HepG2 (cell line): ENCODE data around the gene XXYLT1. TPM values are rescaled to one million over a fixed set of nuclear protein-coding genes. Genes with fewer than 3 reads are reported as not detected.

Source experiments
- ATAC-seq: fragments of 200-7000 bp; cut with Tn5 transposase; 3 replicates; pipeline ENCODE4 v1.9.1; 2020; ENCODE audit warnings: mild to moderate bottlenecking, moderate library complexity
- BruUV-seq: library from RNA; stranded (reverse); fragments of 400-500 nt; replicated peaks from 2 replicates; lab custom pipeline; 2021; lab: Mats Ljungman, UMichigan
- CTCF ChIA-PET: fragments of 300-600 bp; formaldehyde crosslinking; extraction: SDS; loops from one replicate; lab custom pipeline; 2021; ENCODE audit warnings: low total read pairs, inconsistent platforms, low intra/inter-chr PET ratio; lab: Yijun Ruan, JAX
- POLR2A ChIA-PET: fragments of 350-600 bp; sonication (Branson Sonifier 250); formaldehyde crosslinking; loops from one replicate; lab custom pipeline; 2020; ENCODE audit warnings: antibody characterized with exemption, inconsistent platforms; lab: Yijun Ruan, JAX
- DNase-seq: peaks from one replicate; pipeline ENCODE4 v3.0.0-alpha.2; 2015; ENCODE audit warnings: low spot score
- FAIRE-seq: peaks from 3 replicates; lab custom pipeline; 2011; peaks lifted over from hg19 to GRCh38; lab: Jason Lieb, UNC
- H2AFZ ChIP-seq: one replicate; pipeline ENCODE4 v1.6.1; 2011; ENCODE audit warnings: low read length, inconsistent platforms
- H3K27ac ChIP-seq: fragments of 300-600 bp; 3 replicates; pipeline ENCODE4 v1.8.0; 2011; ENCODE audit warnings: mixed run types, mild to moderate bottlenecking, mixed read lengths, low read length, inconsistent platforms; ENCODE audit not compliant: insufficient read depth; ENCODE audit errors: extremely low read length
- H3K27me3 ChIP-seq, 2 experiments: fragments of 200-600 bp in 1 of 2; 2 replicates in 1 of 2; 3 replicates in 1 of 2; pipeline versions ENCODE4 v1.6.0 to v1.8.0; 2011; ENCODE audit warnings: low read length in 2 of 2, mild to moderate bottlenecking in 2 of 2, moderate library complexity in 2 of 2, inconsistent platforms in 1 of 2; ENCODE audit not compliant: insufficient read depth in 2 of 2, control insufficient read depth in 1 of 2
- H3K36me3 ChIP-seq, 2 experiments: fragments of 200-600 bp in 1 of 2; replicated peaks in 1 of 2; 2 replicates in 1 of 2; 3 replicates in 1 of 2; pipeline versions ENCODE4 v1.5.1 to v1.8.0; 2011; ENCODE audit warnings: low read length in 2 of 2, inconsistent platforms in 1 of 2; ENCODE audit not compliant: insufficient read depth in 2 of 2, control insufficient read depth in 1 of 2
- H3K4me1 ChIP-seq: 2 replicates; pipeline ENCODE4 v1.5.1; 2012; ENCODE audit warnings: low read length, inconsistent platforms; ENCODE audit not compliant: insufficient read depth
- H3K4me2 ChIP-seq: 2 replicates; pipeline ENCODE4 v1.6.0; 2011; ENCODE audit warnings: low read depth, low read length, inconsistent platforms
- H3K4me3 ChIP-seq, 3 experiments: fragments of 200-600 bp in 1 of 3; sonication (generic), shearing (Covaris generic) in 1 of 3; replicated peaks in 1 of 3; 2 replicates each; pipeline ENCODE4 v1.5.1; 2011 to 2016; ENCODE audit warnings: low read length in 3 of 3, inconsistent platforms in 2 of 3, low read depth in 2 of 3, mild to moderate bottlenecking in 2 of 3, control low read depth in 1 of 3, mixed read lengths in 1 of 3; ENCODE audit not compliant: insufficient read depth in 1 of 3
- H3K79me2 ChIP-seq: one replicate; pipeline ENCODE4 v1.6.1; 2011; ENCODE audit warnings: low read length, inconsistent platforms; ENCODE audit not compliant: insufficient read depth
- H3K9ac ChIP-seq: 2 replicates; pipeline ENCODE4 v1.6.0; 2011; ENCODE audit warnings: mild to moderate bottlenecking, low read depth, low read length, inconsistent platforms; ENCODE audit not compliant: insufficient read depth
- H3K9me3 ChIP-seq: 2 replicates; pipeline ENCODE4 v1.5.1; 2012; ENCODE audit warnings: mild to moderate bottlenecking, low read length
- H4K20me1 ChIP-seq: 2 replicates; pipeline ENCODE4 v1.6.0; 2011; ENCODE audit warnings: inconsistent platforms, mild to moderate bottlenecking, low read length, moderate library complexity; ENCODE audit not compliant: insufficient read depth
- DNMT3B ChIP-seq: conservative IDR thresholded peaks from 2 replicates; pipeline ENCODE4 v1.6.1; 2016; ENCODE audit warnings: missing biosample characterization, control low read depth
- FOXK2 ChIP-seq: fragments of 450-650 bp; IDR thresholded peaks from 2 replicates; pipeline ENCODE4 v1.6.1; 2016
- FOXM1 ChIP-seq: sonication (generic); formaldehyde crosslinking; IDR thresholded peaks from 2 replicates; pipeline ENCODE4 v1.5.0; 2020; ENCODE audit warnings: missing genetic modification reagents
- HINFP ChIP-seq: sonication (generic); formaldehyde crosslinking; IDR thresholded peaks from 2 replicates; pipeline ENCODE4 v1.4.0; 2020; ENCODE audit warnings: low read depth, mild to moderate bottlenecking, missing genetic modification reagents
- PBX2 ChIP-seq: IDR thresholded peaks from 2 replicates; pipeline ENCODE4 v1.6.1; 2016; ENCODE audit warnings: control low read depth
- WGBS: methylation state at CpG from one replicate; pipeline ENCODE4 v1.1.6; 2017; ENCODE audit warnings: low lambda C conversion rate; 5-methylcytosine and 5-hydroxymethylcytosine counted together
- in situ Hi-C: cut with HindIII; loops from 2 replicates; pipeline ENCODE4 v1.10.0; 2017; ENCODE audit warnings: low pct_unique_long_range_greater_than_20kb; ENCODE audit not compliant: extremely low pct_ligation_motif_present
- intact Hi-C: fragments of 100-400 bp; cut with micrococcal nuclease; formaldehyde crosslinking; loops from one replicate; pipeline ENCODE4 v1.10.0; 2022; ENCODE audit not compliant: unreplicated experiment
- polyA plus RNA-seq, 8 experiments: library from polyadenylated mRNA; depleted of rRNA in 3 of 8; stranded (reverse) in 7 of 8; unstranded in 1 of 8; fragments of >200 nt; fragmentation: Illumina TruSeq in 4 of 8; extraction: Trizol in 4 of 8; gene quantifications; 2 replicates each; pipeline versions ENCODE4 v1.2.1 to v1.2.3, GENCODE V29; 2011 to 2016; ENCODE audit warnings: low read depth in 4 of 8, missing spikeins in 1 of 8, mixed read lengths in 1 of 8; ENCODE audit not compliant: insufficient read depth in 1 of 8
- total RNA-seq, 5 experiments: library from RNA; depleted of rRNA; stranded (reverse); fragments of >200 nt; fragmentation: Illumina TruSeq; extraction: Trizol; gene quantifications; 2 replicates each; pipeline ENCODE4 v1.2.3, GENCODE V29; 2016; ENCODE audit warnings: low read depth in 1 of 5

The XXYLT1 gene
- total and polyA plus RNA-seq, 2 of the 13 experiments (the other 11 are each of a cell fraction or from before 2014, with no cell fraction given), result 17.7 to 19.0 TPM

GRCh38 chr3:195103623-195104022 is 167.3 kb downstream of the XXYLT1 start:
- 80% methylated on average over 2 of the region's 2 CpGs for WGBS
- no peak overlapping the region for H3K4me2 ChIP-seq
- no peak overlapping the region for H3K9ac ChIP-seq
- CTCF ChIA-PET, result no interaction called here
- no peak overlapping the region for H3K4me3 ChIP-seq
- in situ Hi-C loops, result no loop called here
- no peaks in the 10 kb centered on the region for H4K20me1 ChIP-seq
- FAIRE-seq (no peak), DNase-seq (no peak), ATAC-seq (no peak)
- intact Hi-C loops, result loop anchor here (10.0 kb wide), 1 partner anchor 69 kb away; no protein-coding TSS in a partner anchor
- no TSS peak for BruUV-seq
- H3K79me2 ChIP-seq, result no peaks in the 10 kb centered on the region
- H2AFZ ChIP-seq, result no peak overlapping the region
- peaks cover 38% of the 10 kb centered on the region for H3K4me1 ChIP-seq
- POLR2A ChIA-PET, result no interaction called here
- no peak for TF ChIP-seq FOXM1
- no peak for TF ChIP-seq PBX2 (CRISPR knock-in tag)
- TF ChIP-seq HINFP, result no peak
- no peak for TF ChIP-seq DNMT3B (CRISPR knock-in tag)
- no peak for TF ChIP-seq FOXK2
- H3K9me3 ChIP-seq, result no peaks in the 10 kb centered on the region
- H3K27me3 ChIP-seq, result no peaks in the 10 kb centered on the region
- no peak overlapping the region for H3K27ac ChIP-seq
- no peaks in the 10 kb centered on the region for H3K36me3 ChIP-seq
